Peyer's patch (tissue), 4 donors: Measurements from ENCODE around the gene TMEM235.

Experiments
- POLR2A ChIP-seq, 2 donors: fragments of 450-650 bp; IDR thresholded peaks; one replicate each; pipeline ENCODE4 v1.5.1; 2017; ENCODE audit warnings: antibody characterized with exemption in 2 of 2, mild to moderate bottlenecking in 2 of 2, moderate library complexity in 2 of 2
- TF ChIP-seq, protein P1 (sequence below), 6 experiments: fragments of 450-650 bp in 4 of 6; fragments of 200-600 bp in 2 of 6; sonication (generic) in 1 of 6; IDR thresholded peaks; one replicate each; pipeline ENCODE4 v1.5.1; 2017 to 2019; ENCODE audit warnings: antibody characterized with exemption in 6 of 6, mild to moderate bottlenecking in 3 of 6, moderate library complexity in 1 of 6

DNA sequence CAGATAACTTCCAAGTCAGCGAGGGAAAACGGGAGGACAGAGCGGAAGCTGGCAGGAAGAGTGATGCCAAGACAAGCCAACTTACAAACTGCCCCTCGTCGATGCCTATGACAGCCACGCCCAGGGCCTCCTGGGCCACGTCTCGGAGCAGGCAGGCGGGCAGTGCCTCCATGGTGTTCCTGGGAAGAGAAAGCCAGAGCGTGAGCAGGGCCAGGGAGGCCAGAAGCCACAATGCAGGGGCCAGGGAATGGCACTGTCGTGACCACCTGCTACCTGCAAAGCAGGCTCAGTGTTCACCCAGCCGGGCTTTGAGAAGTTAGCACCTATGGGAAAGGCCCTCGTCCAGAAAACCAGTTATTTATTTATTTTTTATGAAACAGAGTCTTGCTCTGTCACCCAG, 48.9 kb upstream of the TMEM235 start:
- TF ChIP-seq, protein P1, sequence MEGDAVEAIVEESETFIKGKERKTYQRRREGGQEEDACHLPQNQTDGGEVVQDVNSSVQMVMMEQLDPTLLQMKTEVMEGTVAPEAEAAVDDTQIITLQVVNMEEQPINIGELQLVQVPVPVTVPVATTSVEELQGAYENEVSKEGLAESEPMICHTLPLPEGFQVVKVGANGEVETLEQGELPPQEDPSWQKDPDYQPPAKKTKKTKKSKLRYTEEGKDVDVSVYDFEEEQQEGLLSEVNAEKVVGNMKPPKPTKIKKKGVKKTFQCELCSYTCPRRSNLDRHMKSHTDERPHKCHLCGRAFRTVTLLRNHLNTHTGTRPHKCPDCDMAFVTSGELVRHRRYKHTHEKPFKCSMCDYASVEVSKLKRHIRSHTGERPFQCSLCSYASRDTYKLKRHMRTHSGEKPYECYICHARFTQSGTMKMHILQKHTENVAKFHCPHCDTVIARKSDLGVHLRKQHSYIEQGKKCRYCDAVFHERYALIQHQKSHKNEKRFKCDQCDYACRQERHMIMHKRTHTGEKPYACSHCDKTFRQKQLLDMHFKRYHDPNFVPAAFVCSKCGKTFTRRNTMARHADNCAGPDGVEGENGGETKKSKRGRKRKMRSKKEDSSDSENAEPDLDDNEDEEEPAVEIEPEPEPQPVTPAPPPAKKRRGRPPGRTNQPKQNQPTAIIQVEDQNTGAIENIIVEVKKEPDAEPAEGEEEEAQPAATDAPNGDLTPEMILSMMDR (IDR thresholded peaks at IDR 0.05), result no peak
- TF ChIP-seq POLR2A (IDR thresholded peaks at IDR 0.05), result no peak
